NCI-H2081 treated with DMSO at 0.1 percent for 48 hours (cell line): ENCODE data around the gene FGF14.

Experiments
- DNase-seq: peaks from one replicate; lab custom pipeline; 2025; lab: John Stamatoyannopoulos, UW

Gene FGF14

GRCh38 chr13:101985321-101985720 lies 416.5 kb downstream of the FGF14 start:
- no peak for DNase-seq

DNA sequence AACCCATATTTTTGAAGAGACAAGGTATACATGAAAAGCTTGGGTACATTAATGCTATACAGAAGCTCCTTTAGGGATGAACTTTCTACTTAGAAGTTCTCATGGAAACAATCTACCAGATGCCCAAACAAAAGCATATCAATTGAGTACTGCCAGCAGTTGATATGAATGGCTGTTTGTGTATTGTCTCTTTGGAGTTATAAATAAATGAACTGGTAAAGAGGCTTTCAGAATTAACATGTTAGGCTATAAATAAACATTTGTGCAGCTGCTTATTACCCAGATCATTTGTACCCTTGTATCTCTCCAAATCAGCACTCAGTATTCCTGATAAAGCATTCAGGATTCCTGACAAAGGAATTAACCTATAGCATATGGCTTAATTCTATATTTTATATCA lies 418.9 kb downstream of the FGF14 start:
- DNase-seq, result no peak

GRCh38 chr13:101979825-101980224 lies 422.0 kb downstream of the FGF14 start:
- DNase-seq, result no peak

DNA sequence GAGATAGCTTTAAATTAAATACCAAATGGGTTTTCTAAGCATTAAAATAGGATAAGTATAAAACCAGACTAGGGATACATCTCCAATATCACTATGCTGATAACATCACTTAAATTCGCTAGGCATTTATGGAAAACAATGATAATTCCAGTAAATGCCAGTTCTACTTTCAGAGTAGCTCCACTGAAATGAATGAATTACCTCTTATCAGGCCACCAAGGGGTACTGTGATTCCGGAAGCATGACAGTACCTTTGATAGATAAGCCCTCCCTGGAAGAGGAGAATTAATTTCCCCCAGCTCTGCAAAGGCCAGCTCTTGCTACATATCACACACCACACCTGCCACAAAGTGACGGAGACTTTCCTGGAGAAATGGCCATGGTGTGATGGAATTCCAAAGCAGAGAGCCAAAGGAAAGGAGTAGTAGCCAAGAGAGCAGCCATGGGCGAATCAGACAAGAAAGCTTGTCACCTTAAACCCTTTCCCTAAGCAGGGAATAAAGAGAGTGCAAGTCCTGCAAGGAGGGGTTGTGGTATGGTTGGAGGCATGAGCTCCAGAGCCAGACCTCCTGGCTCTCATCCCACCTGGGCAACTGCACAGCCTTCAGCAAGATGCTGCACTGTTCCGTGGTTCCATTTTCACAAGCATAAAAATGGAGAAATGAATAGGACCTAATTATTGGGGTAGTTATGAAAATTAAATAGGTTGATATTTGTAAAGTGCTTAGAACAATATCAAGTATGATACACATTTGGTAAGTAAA lies 423.1 kb downstream of the FGF14 start:
- no peak for DNase-seq

DNA sequence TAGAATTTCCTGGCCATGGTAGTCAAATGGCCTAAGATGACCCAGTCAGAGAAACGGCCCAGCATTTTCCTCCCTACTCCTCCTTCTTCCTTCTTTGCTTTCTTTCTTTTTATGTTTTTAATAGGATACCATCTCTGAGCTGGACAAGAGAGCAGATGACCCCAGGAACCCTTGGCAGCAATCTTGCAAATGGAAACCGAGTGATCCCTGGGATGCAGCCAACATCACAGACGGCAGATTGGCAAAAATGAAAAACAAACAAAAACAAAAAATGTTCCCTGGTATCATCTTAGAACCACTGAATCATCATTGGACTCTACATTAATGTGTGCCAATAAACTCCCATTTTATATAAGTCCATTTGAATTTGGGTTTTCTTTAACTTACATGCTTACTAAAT lies 424.4 kb downstream of the FGF14 start:
- no peak for DNase-seq

GRCh38 chr13:101972191-101972590 lies 429.7 kb downstream of the FGF14 start:
- no peak for DNase-seq

DNA sequence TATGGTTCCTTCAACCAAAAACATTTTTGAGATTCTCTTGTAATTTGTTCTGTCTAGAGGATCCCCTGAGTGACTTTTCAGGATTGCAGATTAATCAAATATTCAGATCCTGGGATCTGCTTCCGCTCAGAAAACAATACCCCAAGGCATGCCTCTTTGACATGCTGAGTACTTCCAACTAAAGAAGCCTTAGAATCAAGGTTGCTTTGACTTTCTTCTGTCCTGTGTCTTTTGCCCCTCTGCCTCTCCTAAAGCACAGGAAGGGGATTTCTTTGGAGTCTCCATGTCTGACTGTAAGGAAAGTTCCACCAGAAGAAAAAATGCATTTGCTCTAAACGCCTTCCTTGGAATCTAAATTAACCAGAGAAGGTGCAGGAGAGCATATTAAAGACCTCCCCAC lies 431.5 kb downstream of the FGF14 start:
- DNase-seq, result no peak

DNA sequence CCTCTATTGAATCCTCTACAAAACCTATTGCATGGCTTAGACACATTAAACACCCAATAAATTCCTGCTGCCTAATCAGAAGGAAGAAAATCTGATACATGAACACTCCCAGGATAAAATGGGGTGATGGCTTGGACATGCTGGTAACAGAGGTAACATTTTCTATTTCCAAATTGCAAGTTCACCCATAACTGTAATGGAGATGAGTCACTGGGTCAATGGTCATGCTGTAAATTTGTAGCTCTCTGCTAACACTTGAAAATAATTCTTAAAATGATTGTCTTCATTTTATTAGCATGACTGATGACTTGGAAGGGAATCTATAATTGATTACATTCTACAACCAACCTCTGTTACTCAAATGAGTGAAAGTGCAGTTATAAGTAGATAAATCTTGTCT lies 434.1 kb downstream of the FGF14 start:
- no peak for DNase-seq

DNA sequence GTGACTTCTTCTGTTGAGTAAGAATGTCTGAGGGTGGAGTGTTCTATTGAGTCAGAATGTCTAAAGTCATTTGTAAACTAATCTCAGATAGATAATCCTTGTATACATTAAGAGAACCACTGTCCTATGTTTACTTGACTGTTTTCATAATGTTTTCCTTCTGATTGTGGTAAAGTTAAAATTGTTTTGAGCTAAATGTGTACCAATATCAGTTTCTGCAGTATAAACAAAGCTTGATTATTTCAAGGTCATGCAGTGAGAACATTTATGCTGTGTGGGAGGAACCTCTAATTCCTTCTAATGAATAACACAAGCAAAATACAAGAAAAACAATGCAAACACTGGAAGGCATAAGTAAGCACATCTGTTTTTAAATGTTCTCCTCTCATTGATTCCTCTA lies 434.6 kb downstream of the FGF14 start:
- no peak for DNase-seq

- no peak for DNase-seq
Measured at GRCh38 chr13:101965096-101965495, 436.8 kb downstream of the FGF14 start.

DNA sequence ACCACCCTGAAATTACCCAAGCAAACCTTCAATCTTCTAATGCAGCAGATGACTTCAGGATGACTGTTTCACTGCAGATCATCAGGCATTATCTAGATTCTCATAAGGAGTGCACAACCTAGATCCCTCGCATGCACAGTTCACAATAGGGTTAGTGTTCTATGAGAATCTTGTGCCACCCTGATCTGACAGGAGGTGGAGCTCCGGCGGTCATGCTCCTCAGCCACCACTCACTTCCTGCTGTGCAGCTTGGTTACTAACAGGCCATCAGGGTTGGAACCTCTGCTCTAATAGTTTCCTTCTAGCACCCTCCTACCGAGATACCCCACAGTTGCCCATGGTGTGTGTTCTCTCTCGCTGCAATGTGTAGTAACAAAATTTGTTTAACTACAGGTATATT lies 442.8 kb downstream of the FGF14 start:
- no peak for DNase-seq

DNA sequence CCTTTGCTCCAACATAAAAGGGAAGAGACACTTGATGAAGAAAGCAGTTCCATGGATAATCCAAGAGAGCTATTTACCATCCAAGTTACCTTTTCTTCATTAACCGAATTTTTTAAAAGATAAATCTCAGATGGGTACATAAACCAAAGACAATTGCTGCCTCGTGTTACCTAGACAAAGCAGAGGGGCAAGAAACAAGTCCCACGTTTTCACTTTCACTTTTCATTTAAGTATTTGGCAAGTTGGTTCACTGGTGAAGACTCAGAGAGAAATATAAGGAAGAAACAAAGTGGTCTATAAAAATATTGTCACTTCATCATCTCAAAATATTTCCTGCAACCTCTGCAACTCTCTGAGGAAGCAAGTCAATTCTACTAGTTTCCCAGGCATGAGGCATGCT lies 446.1 kb downstream of the FGF14 start:
- DNase-seq, result no peak

GRCh38 chr13:101951114-101951513 lies 450.7 kb downstream of the FGF14 start:
- no peak for DNase-seq

- DNase-seq, result no peak
Measured at GRCh38 chr13:101949681-101950080, 452.2 kb downstream of the FGF14 start.

DNA sequence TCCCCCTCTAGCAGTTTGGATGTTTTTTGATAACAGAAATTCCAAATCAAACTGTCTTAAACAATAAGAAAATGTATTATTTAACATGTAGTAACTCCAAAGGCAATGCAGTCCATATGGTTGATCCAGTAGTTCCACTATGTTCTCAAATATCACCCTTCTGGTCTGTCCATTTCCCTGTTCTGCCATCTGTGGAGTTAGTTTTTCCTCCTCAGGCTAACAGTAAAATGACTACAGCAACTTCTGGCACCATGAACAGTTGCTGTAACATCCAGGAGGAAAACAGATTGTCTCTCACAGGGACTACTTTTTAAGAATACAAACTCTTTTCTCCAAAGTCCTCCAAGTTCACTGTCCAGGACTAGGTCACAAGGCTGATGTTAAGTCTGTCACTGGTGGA lies 455.4 kb downstream of the FGF14 start:
- DNase-seq, result no peak

- DNase-seq, result no peak
Measured at GRCh38 chr13:101945435-101945834, 456.4 kb downstream of the FGF14 start.

DNA sequence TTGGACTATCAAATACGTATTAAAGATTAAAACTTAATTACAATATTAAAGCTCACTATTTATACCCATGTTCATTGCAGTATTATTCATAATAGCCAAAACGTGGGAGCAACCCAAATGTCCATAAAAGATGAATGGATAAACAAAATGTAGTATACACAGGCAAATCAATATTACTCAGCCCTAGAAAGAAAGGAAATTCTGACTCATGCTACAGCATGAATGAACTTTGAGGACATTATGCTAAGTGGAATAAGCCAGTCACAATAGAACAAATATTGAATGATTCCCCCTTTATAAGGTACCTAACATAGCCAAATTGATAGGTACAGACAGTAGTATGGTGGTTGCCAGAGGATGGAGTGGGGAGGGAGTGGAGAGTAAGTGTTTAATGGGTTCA lies 457.3 kb downstream of the FGF14 start:
- no peak for DNase-seq

DNA sequence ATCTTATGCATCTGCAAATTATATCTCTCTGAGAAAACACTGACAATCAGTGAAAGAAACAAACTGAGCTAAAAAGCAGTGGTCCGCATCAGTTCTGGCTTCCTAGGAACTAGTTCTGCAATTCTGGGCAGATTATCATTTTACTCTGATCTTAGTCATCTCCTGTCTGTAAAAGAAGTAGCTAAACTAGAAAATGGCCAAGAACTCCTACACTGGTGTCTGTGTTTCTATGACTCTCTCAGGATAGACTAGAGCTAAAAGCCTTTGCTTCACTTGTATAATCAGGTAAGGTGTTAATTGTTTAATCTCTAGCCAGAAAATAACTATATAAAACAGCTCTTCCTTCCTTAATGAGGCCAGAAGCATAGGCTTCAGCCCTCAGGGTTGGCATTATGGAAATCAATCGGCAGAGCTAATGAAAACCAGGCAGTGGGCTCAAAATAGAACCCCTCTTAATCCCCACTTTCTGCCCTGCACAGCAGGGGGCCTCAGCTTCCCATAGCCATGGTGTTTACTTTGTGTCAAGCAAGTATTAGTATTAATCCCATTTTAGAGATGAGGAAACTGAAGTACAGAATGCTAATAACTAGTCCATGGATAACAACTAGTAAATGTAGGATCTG lies 459.2 kb downstream of the FGF14 start:
- no peak for DNase-seq

GRCh38 chr13:101942038-101942437 lies 459.8 kb downstream of the FGF14 start:
- DNase-seq, result no peak

DNA sequence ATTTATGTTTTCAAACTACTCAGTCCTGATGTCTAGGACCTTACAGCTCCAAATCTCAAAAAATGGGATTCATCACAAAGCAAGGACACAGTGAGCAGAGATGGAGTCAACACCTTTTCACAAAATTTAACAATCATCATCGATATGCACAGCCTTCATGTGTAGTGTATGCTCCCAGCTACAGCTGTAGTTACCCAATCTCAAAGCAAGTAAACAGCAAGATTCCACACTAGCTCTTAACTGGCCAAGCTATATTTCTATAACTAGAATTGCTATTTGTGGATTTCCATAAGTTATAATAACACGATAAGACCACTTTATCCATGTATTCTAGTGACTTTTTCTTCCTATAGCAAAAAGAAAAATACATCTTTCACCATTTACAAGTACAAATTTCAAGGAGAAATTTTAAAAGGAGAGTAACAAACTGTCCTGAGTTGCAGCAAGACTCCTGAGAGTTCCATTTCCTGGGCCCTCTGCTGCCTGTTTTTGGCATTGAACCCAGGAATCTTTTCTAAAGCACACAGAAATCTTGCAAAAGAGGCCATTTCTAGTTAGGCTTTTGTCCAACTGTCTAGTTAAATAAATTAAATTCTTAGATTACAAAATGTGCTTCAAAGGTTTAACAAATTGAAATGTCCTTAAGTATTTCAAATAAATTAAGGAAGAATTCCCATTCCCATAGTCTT lies 460.6 kb downstream of the FGF14 start:
- no peak for DNase-seq

DNA sequence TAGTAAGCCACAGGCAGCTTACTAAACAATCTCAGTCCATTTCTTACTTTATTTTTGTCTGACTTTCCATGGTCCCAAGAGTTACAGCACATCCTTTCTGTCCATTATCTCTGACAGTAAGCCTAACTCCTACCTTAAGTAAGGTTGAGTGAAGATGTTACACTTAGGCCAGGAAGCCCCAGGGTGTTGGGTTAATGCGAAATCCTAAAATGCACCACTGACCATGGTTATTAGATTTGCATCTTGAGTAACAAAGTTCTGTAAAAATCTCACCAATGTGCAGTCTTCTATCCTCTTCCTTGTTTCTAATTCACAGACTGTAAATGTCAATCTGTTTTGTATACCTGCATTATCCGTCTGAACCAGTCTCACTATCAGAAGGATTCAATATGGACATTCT lies 462.5 kb downstream of the FGF14 start:
- DNase-seq, result no peak

DNA sequence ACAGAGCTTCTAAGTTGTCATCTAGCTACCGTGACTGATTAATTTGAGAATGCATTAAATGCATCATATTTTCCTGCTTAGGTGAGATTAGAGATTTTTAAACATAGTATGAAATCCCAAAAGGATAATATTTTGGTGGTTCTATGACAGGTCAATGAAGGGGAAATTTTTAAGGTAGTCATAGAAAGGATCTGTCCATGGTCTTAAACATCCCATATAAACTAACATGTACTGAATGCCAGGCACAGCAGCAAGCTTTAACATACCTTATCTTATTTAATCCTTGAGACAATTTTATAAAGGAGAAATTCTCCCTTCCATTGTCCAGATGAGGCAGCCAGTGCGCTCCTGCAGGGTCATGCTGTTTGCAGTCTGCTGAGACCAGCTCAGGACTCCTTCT lies 466.0 kb downstream of the FGF14 start:
- DNase-seq, result no peak

DNA sequence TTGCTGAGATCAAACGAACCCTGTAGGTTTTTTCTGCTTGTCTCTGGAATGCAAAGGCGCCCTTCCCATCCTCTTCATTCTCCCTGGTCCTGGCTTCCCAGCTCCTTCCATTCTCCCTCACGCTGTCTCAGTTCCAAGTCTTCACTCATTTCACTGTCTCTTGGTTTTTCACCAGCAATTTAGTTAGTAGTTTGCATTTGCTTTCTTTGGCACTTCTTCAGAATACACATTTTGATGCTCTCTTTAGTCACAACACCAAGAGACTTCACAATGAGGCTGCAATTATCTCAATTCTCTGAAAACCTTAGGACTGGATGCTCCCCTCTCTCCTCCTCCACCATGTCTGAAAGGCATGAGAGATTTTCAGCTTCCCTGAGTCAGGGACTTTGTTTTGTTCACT lies 470.7 kb downstream of the FGF14 start:
- no peak for DNase-seq
